GM12891 (cell line): ENCODE results near the gene SLC16A4.
A peak's percentile ranks its signal among the peaks of the same experiment; 100 is the strongest.

Source experiments
- POLR2A ChIP-seq: IDR thresholded peaks from 2 replicates; pipeline ENCODE4 v1.6.1; 2011; ENCODE audit warnings: low read depth, low read length, control low read depth
- POLR2AphosphoS5 ChIP-seq: IDR thresholded peaks from 2 replicates; pipeline ENCODE4 v1.6.1; 2011; ENCODE audit warnings: low read depth, low read length, control low read depth

GRCh38 chr1:110407260-110408210, 16.7 kb upstream of the SLC16A4 start, which contains the start of gene LAMTOR5:
- TF ChIP-seq POLR2A (peak; percentile 96), POLR2AphosphoS5 (peak; percentile 95)
